ENCODE results near the gene IGF1. TPM values are rescaled to one million over a fixed set of nuclear protein-coding genes. Genes with fewer than 3 reads are reported as not detected.

IGF1 gene
- total and polyA plus RNA-seq, 9 of the 15 experiments (the other 6 are each of a cell fraction or from before 2014, with no cell fraction given) = 3.7 to 13.9 (median 4.5) TPM

DNA sequence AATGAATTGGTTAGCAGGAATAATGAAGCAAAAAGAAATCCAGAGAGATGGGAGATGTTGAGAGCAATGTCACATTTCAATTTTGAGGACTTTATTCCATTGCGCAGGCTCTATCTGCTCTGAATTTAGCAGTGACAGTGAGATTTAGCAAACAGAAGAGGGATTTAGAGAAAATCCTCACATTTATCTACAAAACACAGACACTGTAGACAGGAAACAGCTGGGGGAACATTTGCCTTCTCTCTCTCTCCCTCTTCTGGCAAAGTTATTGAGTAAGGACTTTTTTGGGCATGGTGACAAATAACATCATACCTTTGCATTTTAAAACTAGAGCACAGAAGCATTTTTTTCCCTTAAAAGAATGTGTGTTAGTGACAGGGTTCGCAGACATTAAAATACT is at the start of gene IGF1 (continued):
- TF ChIP-seq, protein P1, sequence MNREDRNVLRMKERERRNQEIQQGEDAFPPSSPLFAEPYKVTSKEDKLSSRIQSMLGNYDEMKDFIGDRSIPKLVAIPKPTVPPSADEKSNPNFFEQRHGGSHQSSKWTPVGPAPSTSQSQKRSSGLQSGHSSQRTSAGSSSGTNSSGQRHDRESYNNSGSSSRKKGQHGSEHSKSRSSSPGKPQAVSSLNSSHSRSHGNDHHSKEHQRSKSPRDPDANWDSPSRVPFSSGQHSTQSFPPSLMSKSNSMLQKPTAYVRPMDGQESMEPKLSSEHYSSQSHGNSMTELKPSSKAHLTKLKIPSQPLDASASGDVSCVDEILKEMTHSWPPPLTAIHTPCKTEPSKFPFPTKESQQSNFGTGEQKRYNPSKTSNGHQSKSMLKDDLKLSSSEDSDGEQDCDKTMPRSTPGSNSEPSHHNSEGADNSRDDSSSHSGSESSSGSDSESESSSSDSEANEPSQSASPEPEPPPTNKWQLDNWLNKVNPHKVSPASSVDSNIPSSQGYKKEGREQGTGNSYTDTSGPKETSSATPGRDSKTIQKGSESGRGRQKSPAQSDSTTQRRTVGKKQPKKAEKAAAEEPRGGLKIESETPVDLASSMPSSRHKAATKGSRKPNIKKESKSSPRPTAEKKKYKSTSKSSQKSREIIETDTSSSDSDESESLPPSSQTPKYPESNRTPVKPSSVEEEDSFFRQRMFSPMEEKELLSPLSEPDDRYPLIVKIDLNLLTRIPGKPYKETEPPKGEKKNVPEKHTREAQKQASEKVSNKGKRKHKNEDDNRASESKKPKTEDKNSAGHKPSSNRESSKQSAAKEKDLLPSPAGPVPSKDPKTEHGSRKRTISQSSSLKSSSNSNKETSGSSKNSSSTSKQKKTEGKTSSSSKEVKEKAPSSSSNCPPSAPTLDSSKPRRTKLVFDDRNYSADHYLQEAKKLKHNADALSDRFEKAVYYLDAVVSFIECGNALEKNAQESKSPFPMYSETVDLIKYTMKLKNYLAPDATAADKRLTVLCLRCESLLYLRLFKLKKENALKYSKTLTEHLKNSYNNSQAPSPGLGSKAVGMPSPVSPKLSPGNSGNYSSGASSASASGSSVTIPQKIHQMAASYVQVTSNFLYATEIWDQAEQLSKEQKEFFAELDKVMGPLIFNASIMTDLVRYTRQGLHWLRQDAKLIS (CRISPR knock-in tag; IDR thresholded peaks at IDR 0.05) = no peak
- TF ChIP-seq FOSL1 (tag; conservative IDR thresholded peaks at IDR 0.05) (0 out of 2 replicates have a peak, but pooled peaks have one; percentile 30), NELFE (IDR thresholded peaks at IDR 0.05; ENCODE audit: insufficient read depth, insufficient read length) (no peak), ZFX (CRISPR knock-in tag; IDR thresholded peaks at IDR 0.05) (no peak), ZBTB7A (IDR thresholded peaks at IDR 0.05; ENCODE audit: borderline replicate concordance, control insufficient read depth, low read depth, low read length) (no peak), ZNF79 (CRISPR knock-in tag; IDR thresholded peaks at IDR 0.05; ENCODE audit: low read depth) (no peak), MAFG (tag; conservative IDR thresholded peaks at IDR 0.05) (no peak), HCFC1 (IDR thresholded peaks at IDR 0.05; ENCODE audit: low read depth, low read length) (no peak), ZNF24 (IDR thresholded peaks at IDR 0.05) (peak; percentile 53; the same call in 1 of the 2 replicates), JUNB (CRISPR knock-in tag; conservative IDR thresholded peaks at IDR 0.05) (no peak), ZNF311 (CRISPR knock-in tag; IDR thresholded peaks at IDR 0.05) (no peak), EZH2 (IDR thresholded peaks at IDR 0.05; ENCODE audit: borderline replicate concordance, low read depth, low read length) (no peak), MCM7 (IDR thresholded peaks at IDR 0.05) (no peak), CHCHD3 (CRISPR knock-in tag; IDR thresholded peaks at IDR 0.05) (no peak), KAT2B (IDR thresholded peaks at IDR 0.05; ENCODE audit: low read depth, low read length) (no peak), SRSF7 (optimal IDR thresholded peaks at IDR 0.05; ENCODE audit: low read depth, low read length) (no peak), ZNF165 (CRISPR knock-in tag; IDR thresholded peaks at IDR 0.05; ENCODE audit: borderline replicate concordance) (no peak), ZNF785 (CRISPR knock-in tag; IDR thresholded peaks at IDR 0.05) (no peak), HEY1 (CRISPR knock-in tag; IDR thresholded peaks at IDR 0.05; ENCODE audit: borderline replicate concordance) (no peak), KDM1A (IDR thresholded peaks at IDR 0.05) (peak; percentile 92 to 93), ZKSCAN1 (IDR thresholded peaks at IDR 0.05; ENCODE audit: low read depth, low read length) (no peak)
- TF ChIP-seq, protein P2, sequence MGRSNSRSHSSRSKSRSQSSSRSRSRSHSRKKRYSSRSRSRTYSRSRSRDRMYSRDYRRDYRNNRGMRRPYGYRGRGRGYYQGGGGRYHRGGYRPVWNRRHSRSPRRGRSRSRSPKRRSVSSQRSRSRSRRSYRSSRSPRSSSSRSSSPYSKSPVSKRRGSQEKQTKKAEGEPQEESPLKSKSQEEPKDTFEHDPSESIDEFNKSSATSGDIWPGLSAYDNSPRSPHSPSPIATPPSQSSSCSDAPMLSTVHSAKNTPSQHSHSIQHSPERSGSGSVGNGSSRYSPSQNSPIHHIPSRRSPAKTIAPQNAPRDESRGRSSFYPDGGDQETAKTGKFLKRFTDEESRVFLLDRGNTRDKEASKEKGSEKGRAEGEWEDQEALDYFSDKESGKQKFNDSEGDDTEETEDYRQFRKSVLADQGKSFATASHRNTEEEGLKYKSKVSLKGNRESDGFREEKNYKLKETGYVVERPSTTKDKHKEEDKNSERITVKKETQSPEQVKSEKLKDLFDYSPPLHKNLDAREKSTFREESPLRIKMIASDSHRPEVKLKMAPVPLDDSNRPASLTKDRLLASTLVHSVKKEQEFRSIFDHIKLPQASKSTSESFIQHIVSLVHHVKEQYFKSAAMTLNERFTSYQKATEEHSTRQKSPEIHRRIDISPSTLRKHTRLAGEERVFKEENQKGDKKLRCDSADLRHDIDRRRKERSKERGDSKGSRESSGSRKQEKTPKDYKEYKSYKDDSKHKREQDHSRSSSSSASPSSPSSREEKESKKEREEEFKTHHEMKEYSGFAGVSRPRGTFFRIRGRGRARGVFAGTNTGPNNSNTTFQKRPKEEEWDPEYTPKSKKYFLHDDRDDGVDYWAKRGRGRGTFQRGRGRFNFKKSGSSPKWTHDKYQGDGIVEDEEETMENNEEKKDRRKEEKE (IDR thresholded peaks at IDR 0.05; ENCODE audit: borderline replicate concordance in 1 of 2, control insufficient read depth in 1 of 2, low read depth in 2 of 2, low read length in 1 of 2) = no peak
- TF ChIP-seq, protein P3, sequence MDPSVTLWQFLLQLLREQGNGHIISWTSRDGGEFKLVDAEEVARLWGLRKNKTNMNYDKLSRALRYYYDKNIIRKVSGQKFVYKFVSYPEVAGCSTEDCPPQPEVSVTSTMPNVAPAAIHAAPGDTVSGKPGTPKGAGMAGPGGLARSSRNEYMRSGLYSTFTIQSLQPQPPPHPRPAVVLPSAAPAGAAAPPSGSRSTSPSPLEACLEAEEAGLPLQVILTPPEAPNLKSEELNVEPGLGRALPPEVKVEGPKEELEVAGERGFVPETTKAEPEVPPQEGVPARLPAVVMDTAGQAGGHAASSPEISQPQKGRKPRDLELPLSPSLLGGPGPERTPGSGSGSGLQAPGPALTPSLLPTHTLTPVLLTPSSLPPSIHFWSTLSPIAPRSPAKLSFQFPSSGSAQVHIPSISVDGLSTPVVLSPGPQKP (CRISPR knock-in tag; IDR thresholded peaks at IDR 0.05) = no peak

Data from K562 (cell line).